Epithelial cell of esophagus (primary cell): ENCODE measurements around the gene MYNN.
"Not testable (repeated sequence)": the region's sequence is repeated elsewhere in the genome, so short reads cannot be mapped to it uniquely, and the experiment has no call there.

ENCODE experiments used
- DNase-seq: peaks from one replicate; pipeline ENCODE4 v3.0.0; 2010; ENCODE audit warnings: low read depth
- H3K4me3 ChIP-seq: 2 replicates; pipeline ENCODE4 v1.5.1; 2011; ENCODE audit warnings: mild to moderate bottlenecking, low read length, control low read depth
- TF ChIP-seq, protein P1 (sequence below): IDR thresholded peaks from 2 replicates; pipeline ENCODE4 v1.5.1; 2011; ENCODE audit warnings: low read depth, mild to moderate bottlenecking, low read length, control low read depth, inconsistent platforms; ENCODE audit not compliant: insufficient read depth; ENCODE audit errors: missing control alignments

MYNN gene

DNA sequence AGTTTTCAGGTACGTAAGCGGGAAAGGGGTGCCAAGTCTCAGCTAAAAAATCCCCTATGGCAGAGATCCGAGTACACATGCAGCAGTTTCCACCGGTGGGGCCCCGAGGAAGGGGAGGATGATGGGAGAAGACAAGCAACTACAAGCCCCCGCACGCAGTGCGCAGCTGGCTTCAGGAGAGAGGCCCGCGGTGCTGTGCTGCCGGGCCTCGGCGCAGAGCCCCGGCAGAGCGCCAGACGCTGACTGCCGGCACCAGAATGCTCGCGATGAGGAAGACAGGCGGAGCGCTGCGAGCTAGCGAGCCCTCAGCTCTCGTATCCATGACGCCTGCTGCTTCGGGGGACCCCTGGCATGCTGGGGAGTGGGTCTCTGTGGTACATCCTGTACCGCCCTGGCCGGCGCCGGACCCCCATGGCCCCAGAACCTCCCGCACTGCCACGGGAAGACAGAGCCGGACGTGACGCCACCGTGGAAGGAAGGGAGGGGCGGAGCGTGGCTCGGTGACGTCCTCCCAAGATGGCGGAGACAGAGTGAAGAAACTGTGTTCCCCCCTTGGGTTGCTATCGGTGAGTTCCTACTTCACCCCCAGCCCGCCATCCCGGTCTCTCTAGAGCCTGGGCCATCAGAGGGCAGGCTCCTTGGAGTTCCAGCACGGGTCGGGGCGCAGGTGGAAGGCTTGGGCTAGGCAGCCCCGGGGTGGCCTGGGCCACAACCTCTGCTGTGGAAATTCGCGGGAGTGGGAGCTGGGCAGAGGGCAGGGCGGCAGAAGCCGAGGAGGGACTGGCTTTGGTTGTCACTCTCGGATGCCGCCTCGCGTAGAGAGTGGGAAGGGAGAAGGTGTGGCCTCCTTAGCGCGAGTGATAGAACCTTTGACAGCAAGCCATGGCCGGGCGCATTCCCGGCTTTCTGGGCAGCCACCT, at the start of gene MYNN:
TSS of gene MYNN (plus strand) at position 500 of the 920 bp plus-strand sequence. CDS start 900 bp downstream, outside the sequence.
- peak within 1 kb of the TSS; percentile 94 for H3K4me3 ChIP-seq

DNA sequence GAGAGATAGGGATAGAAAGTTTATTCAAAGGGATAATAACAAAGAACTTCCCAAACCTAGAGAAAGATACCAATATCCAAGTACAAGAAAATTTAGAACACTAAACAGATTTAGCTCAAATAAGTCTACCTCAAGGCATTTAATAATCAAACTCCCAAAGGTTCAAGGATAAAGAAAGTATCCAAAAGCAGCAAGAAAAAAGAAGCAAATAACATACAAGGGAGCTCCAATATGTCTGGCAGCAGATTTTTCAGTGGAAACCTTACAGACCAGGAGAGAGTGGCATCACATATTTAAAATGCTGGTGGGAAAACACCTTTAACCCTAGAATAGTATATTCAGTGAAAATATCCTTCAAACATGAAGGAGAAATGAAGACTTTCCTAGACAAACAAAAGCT, 41.3 kb upstream of the MYNN start:
- H3K4me3 ChIP-seq, DNase-seq: not testable (repeated sequence)

More for the DNA sequence above, at the start of gene MYNN:
- TF ChIP-seq, protein P1, sequence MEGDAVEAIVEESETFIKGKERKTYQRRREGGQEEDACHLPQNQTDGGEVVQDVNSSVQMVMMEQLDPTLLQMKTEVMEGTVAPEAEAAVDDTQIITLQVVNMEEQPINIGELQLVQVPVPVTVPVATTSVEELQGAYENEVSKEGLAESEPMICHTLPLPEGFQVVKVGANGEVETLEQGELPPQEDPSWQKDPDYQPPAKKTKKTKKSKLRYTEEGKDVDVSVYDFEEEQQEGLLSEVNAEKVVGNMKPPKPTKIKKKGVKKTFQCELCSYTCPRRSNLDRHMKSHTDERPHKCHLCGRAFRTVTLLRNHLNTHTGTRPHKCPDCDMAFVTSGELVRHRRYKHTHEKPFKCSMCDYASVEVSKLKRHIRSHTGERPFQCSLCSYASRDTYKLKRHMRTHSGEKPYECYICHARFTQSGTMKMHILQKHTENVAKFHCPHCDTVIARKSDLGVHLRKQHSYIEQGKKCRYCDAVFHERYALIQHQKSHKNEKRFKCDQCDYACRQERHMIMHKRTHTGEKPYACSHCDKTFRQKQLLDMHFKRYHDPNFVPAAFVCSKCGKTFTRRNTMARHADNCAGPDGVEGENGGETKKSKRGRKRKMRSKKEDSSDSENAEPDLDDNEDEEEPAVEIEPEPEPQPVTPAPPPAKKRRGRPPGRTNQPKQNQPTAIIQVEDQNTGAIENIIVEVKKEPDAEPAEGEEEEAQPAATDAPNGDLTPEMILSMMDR: peak; percentile 21
- peak; percentile 93 for DNase-seq

DNA sequence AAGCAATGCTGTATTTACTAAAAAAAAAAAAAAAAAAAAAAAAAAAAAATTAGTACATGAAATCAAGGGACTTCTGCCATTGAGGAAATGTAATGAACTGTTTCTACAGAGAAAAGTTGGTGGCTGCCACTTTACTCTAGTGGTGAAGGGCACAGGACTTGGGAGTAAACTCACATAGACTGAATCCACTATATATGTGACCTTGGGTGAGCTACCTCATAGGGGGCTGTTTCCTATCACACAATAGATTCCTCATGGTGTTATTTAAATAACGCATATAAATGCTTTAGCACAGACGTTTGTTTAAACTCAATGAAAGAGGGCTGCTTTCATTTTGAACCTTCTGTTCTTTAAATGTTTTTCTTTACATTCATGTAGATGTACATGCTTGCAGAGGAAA, 34.1 kb upstream of the MYNN start:
- H3K4me3 ChIP-seq: no peak overlapping the region
- DNase-seq: no peak
- TF ChIP-seq, protein P1: no peak

DNA sequence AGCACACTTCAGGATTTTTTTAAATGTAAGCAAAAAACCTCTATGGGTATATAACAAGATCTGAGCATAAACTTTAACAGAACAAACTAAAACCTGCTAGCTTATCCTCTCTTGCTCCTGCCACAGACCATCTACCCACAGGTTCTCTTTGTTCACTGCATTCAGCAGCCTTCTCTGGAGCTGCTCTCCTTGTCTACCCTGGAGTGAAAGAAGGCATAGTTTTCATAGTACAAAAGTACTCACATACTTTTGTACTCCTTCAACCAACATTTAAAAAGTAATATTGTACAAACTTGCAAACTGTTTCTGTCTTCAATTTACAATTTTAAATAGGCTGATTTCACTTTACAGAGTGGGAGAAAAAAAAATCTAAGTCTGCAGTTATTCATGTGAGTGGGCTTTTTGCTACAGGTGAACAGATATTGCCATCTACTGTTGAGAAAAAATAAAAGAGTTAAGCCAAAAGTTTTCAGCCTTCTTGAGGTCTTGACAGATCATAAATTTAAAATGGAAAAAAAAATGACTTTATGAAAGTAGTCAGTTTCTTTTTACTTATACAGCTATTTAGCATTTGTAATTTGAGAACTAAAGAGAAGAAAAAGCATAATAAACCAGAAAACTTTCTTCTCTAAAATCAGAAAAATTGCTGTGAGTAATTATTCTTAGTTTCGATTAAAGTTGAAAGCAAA, 28.7 kb upstream of the MYNN start:
- TF ChIP-seq, protein P1: peak; percentile 22
- peak; percentile 26 for DNase-seq

DNA sequence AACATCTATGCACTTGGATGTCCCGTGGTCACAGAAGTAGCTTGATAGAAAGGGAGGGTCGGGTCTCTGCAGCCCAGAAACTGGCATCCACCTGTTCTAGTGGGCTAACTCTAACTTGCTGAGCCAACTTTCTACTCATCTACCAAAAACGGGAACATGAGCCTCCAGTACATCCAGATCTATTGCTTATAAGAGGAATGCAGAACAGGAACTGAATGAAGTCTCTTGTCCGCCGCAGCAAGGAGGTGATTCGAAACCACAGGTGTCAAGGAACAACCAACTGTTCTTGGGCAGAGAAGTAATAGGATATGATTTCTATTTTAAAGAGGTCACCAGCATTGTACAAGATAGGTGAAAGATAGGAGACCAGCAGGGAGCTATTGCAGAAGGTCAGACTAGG, 26.3 kb upstream of the MYNN start:
- no peak overlapping the region for H3K4me3 ChIP-seq
- DNase-seq: no peak
- TF ChIP-seq, protein P1: no peak

More for the DNA sequence above, 28.7 kb upstream of the MYNN start:
- H3K4me3 ChIP-seq: no peak overlapping the region

DNA sequence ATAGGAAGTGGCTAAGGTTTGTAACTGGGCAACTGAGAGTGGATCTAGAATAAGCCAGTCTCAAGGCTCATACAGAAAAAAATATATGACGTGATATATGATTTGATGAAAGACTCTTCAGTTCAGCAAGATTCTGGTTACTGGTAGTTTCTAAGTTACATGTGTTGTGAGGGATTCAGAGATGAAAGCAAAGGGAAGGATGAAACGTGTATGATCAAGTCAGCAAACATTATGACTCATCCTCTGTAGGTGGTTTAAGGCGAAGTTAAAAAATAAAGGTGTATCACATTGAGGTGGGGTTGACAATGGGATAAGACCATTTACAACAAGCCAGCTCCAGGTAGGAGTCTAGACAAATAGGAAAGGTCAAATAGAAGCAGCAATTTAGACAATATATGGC, 24.5 kb upstream of the MYNN start:
- TF ChIP-seq, protein P1: no peak

DNA sequence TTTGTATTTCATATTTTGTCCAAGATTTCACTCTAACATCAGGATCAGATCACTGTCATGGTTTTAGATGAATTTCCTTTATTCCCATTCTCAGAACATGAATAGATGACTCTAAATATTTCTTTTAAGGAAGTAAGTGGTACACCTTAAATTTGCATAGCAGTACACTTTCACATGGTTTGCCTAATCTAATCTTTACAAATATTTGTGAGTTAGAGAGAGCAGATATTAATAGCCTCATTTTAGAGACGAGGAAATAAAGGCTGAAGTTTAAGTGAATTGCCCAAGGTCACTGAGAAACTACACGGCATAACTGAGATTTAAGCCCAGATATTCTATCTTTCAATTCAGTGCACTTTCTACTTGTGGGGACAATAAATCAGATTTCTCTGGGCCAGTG, 22.5 kb upstream of the MYNN start:
- TF ChIP-seq, protein P1: no peak
- H3K4me3 ChIP-seq: no peak overlapping the region
- no peak for DNase-seq

More for the DNA sequence above, 24.5 kb upstream of the MYNN start:
- peak; percentile 86 for DNase-seq
- no peak overlapping the region for H3K4me3 ChIP-seq
